RWPE2 (cell line): ENCODE results near the gene TFB1M.
"Not testable (repeated sequence)": the region's sequence is repeated elsewhere in the genome, so short reads cannot be mapped to it uniquely, and the experiment has no call there.

ENCODE experiments used
- ATAC-seq: fragments of 200-7000 bp; cut with Tn5 transposase; 3 replicates; pipeline ENCODE4 v1.9.1; 2021; ENCODE audit warnings: low read depth
- DNase-seq: peaks from one replicate; pipeline ENCODE4 v3.0.0-alpha.2; 2020; ENCODE audit warnings: low spot score
- H3K27ac ChIP-seq: fragments of 450-650 bp; 2 replicates; pipeline ENCODE4 v1.5.1; 2017; ENCODE audit warnings: mild to moderate bottlenecking; ENCODE audit not compliant: poor library complexity, severe bottlenecking
- H3K27me3 ChIP-seq: fragments of 250-450 bp; sonication (Bioruptor Pico); 2 replicates; pipeline ENCODE4 v1.5.1; 2021; ENCODE audit warnings: mild to moderate bottlenecking, moderate library complexity; ENCODE audit not compliant: insufficient read depth, poor library complexity, severe bottlenecking
- H3K36me3 ChIP-seq: fragments of 250-450 bp; sonication (Bioruptor Pico); 2 replicates; pipeline ENCODE4 v1.5.1; 2020; ENCODE audit warnings: low read depth, mild to moderate bottlenecking, moderate library complexity
- H3K4me1 ChIP-seq: fragments of 250-450 bp; sonication (Bioruptor Pico); 2 replicates; pipeline ENCODE4 v1.5.1; 2021; ENCODE audit warnings: mild to moderate bottlenecking, moderate library complexity; ENCODE audit not compliant: insufficient read depth, poor library complexity, severe bottlenecking
- H3K4me3 ChIP-seq: fragments of 250-450 bp; sonication (Bioruptor Pico); 2 replicates; pipeline ENCODE4 v1.5.1; 2021; ENCODE audit warnings: mild to moderate bottlenecking, moderate library complexity; ENCODE audit not compliant: severe bottlenecking
- H3K9me3 ChIP-seq: fragments of 250-450 bp; sonication (Bioruptor Pico); 2 replicates; pipeline ENCODE4 v1.5.1; 2021; ENCODE audit warnings: mild to moderate bottlenecking, moderate library complexity; ENCODE audit not compliant: severe bottlenecking
- TF ChIP-seq, protein P1 (sequence below): fragments of 450-650 bp; IDR thresholded peaks from one replicate; pipeline ENCODE4 v1.5.1; 2017; ENCODE audit warnings: mild to moderate bottlenecking, moderate library complexity; ENCODE audit not compliant: poor library complexity, severe bottlenecking

TFB1M gene

DNA sequence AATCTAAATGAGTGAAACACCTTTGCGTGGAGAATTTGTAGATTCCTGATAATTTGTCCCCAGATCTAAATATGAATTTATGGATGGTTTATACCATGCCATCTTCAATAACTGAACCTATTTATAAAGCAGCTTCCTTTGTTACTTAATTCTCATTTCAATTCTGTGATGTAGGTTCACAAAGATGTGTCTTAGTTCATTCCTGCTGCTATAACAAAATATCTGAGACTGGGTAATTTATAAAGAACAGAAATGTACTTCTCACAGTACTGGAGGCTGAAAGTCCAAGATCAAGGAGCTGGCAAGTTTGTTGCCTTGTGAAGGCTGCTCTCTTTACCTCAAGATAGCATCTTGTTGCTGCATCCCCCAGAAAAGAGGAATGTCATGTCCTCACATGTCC, 2.1 kb upstream of the TFB1M start:
- H3K27ac ChIP-seq = no peak overlapping the region
- H3K4me3 ChIP-seq = no peak overlapping the region
- no peaks in the 10 kb centered on the region for H3K27me3 ChIP-seq
- no peaks in the 10 kb centered on the region for H3K9me3 ChIP-seq
- no peak for DNase-seq
- TF ChIP-seq, protein P1, sequence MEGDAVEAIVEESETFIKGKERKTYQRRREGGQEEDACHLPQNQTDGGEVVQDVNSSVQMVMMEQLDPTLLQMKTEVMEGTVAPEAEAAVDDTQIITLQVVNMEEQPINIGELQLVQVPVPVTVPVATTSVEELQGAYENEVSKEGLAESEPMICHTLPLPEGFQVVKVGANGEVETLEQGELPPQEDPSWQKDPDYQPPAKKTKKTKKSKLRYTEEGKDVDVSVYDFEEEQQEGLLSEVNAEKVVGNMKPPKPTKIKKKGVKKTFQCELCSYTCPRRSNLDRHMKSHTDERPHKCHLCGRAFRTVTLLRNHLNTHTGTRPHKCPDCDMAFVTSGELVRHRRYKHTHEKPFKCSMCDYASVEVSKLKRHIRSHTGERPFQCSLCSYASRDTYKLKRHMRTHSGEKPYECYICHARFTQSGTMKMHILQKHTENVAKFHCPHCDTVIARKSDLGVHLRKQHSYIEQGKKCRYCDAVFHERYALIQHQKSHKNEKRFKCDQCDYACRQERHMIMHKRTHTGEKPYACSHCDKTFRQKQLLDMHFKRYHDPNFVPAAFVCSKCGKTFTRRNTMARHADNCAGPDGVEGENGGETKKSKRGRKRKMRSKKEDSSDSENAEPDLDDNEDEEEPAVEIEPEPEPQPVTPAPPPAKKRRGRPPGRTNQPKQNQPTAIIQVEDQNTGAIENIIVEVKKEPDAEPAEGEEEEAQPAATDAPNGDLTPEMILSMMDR = no peak
- H3K36me3 ChIP-seq = peaks cover 16% of the 10 kb centered on the region
- ATAC-seq = no peak
- H3K4me1 ChIP-seq = peaks cover 1% of the 10 kb centered on the region

DNA sequence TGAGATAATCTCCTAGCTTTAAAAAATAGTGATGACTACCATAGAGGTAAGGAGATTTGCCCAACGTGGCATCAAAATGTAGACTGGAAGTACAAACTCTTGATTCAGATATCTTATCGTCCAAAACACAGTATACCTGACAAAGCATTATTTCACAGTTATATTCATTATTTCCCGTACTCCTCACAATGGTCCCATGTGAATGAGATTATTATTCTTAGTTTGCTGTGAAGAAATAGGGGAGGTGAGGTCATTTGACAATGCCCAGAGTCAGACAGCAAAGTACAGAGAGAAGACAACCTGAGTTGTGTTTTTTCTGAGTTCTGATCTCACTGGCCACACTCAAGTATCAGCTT, 1.2 kb upstream of the TFB1M start:
- peak overlapping the region; percentile 80 for H3K27ac ChIP-seq
- peaks cover 25% of the 10 kb centered on the region for H3K36me3 ChIP-seq
- H3K27me3 ChIP-seq = no peaks in the 10 kb centered on the region
- ATAC-seq (no peak), DNase-seq (no peak)
- H3K4me1 ChIP-seq = peaks cover 10% of the 10 kb centered on the region
- peak overlapping the region; percentile 64 for H3K4me3 ChIP-seq
- TF ChIP-seq, protein P1 = no peak
- H3K9me3 ChIP-seq = no peaks in the 10 kb centered on the region

DNA sequence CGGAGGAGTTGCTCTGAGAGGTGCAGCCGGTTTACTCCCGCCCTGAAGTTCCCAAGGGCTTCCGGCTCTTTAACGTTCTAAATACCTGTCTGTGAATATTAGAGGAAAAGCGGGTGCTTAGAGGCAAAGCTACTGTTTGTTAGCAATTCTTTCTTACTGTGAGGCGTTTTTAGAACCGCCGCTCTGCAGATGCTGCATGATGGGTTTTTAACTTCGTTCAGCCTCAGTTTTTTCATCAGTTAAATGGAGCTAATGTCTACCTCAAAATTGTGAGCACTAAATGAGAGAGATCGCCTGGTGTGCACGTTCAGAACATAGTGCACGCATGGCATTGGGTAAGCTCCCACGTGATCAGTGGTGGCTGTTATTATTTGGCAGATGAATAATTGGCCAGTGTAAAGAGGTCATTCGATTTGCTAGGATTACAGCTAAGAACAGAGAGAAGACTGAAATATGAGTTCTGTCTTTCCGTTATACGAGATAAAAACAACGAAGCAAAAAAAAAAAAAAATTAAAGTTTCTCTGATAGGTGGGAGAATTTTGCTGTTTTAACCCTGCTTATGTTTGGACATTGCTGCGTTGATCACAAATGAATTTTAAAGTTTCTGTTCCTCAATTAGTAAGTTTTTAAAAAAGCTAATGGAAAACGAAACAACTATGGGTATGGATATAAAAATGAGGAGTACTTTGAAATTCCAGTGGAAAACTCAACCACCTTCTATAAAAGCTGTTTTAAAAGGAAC, 660 bp upstream of the TFB1M start:
- H3K4me1 ChIP-seq = peaks cover 16% of the 10 kb centered on the region
- H3K36me3 ChIP-seq = peaks cover 30% of the 10 kb centered on the region
- H3K27me3 ChIP-seq = no peaks in the 10 kb centered on the region
- peak overlapping the region; percentile 64 for H3K4me3 ChIP-seq
- DNase-seq (peak; percentile 68), ATAC-seq (peak; percentile 44)
- TF ChIP-seq, protein P1 = no peak
- H3K27ac ChIP-seq = peak overlapping the region; percentile 80
- no peaks in the 10 kb centered on the region for H3K9me3 ChIP-seq

DNA sequence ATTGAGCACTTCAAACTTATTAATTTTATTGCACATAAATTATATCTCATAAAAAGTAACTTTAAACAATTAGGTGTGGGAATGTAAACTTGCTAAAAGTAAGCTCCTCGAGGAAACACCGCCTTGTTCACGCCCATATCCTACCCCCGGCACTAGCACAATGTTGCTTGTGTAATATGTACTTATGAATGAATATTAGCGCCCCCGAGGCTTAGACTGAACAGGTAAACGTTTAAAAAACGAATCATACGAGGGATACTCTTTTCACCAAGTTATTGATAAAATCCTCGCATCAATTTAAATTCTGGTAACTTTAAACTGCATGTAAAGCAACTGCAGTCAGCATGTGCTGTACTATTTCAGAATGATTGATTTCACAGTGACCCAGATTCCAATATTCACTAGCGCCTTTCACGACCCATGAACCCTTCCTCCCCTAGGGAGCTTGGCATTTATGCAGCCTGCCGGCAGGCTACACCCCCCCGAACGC, 637 bp downstream of the TFB1M start:
- H3K36me3 ChIP-seq = peaks cover 43% of the 10 kb centered on the region
- DNase-seq (no peak), ATAC-seq (peak; percentile 8; the same call in 2 of the 3 replicates)
- H3K27ac ChIP-seq = peak overlapping the region; percentile 80
- H3K4me3 ChIP-seq = peak overlapping the region; percentile 64
- H3K27me3 ChIP-seq = no peaks in the 10 kb centered on the region
- TF ChIP-seq, protein P1 = no peak
- no peaks in the 10 kb centered on the region for H3K9me3 ChIP-seq
- peaks cover 29% of the 10 kb centered on the region for H3K4me1 ChIP-seq

DNA sequence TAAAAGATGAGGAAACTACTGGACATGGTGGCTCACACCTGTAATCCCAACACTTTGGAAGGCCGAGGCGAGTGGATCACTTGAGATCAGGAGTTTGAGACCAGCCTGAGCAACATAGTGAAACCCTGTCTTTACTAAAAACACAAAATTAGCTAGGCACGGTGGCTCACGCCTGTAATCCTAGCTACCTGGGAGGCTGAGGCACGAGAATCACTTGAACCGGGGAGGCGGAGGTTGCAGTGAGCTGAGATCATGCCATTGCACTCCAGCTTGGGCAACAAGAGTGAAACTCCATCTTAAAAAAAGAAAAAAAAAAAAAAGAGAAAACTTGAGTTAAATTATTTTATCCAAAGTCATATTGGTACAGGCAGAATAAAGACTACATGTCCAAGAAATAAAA, 1.3 kb downstream of the TFB1M start:
- DNase-seq, H3K27me3 ChIP-seq, ATAC-seq, H3K9me3 ChIP-seq: not testable (repeated sequence)
- Histone ChIP-seq H3K36me3 (peaks cover 50% of the 10 kb centered on the region), H3K4me1 (peaks cover 30% of the 10 kb centered on the region), H3K4me3 (peak overlapping the region; percentile 64), H3K27ac (peak overlapping the region; percentile 80)
